Adrenal gland (tissue), 12 donors: ENCODE measurements around the gene ZNF622. TPM values are rescaled to one million over a fixed set of nuclear protein-coding genes. Genes with fewer than 3 reads are reported as not detected.
"Not testable (repeated sequence)": the region's sequence is repeated elsewhere in the genome, so short reads cannot be mapped to it uniquely, and the experiment has no call there.

Source experiments
- DNase-seq, 7 donors: peaks; one replicate each; pipeline ENCODE4 v3.0.0-alpha.2; 2019 to 2020
- H3K27ac ChIP-seq, 5 donors: fragments of 200-600 bp; sonication (generic) in 4 of 5; 1 replicate in 3 of 5; 2 replicates in 2 of 5; pipeline versions ENCODE4 v1.5.1 to v1.8.0; 2016 to 2020; ENCODE audit warnings: mild to moderate bottlenecking in 1 of 5
- H3K27me3 ChIP-seq: fragments of 200-600 bp; 2 replicates; pipeline ENCODE4 v1.8.0; 2021
- H3K36me3 ChIP-seq, 2 donors: fragments of 200-600 bp; replicated peaks in 1 of 2; 1 replicate in 1 of 2; 2 replicates in 1 of 2; pipeline versions ENCODE4 v1.5.1 to v1.8.0; 2018 to 2022
- H3K4me1 ChIP-seq, 2 donors: fragments of 200-600 bp; replicated peaks in 1 of 2; 1 replicate in 1 of 2; 2 replicates in 1 of 2; pipeline versions ENCODE4 v1.5.1 to v1.8.0; 2018 to 2021
- H3K4me3 ChIP-seq, 4 donors: fragments of 200-600 bp; sonication (generic) in 3 of 4; one replicate each; pipeline ENCODE4 v1.5.1; 2016 to 2018
- H3K9me3 ChIP-seq, 3 donors: fragments of 200-600 bp; sonication (generic) in 1 of 3; replicated peaks in 1 of 3; 1 replicate in 2 of 3; 2 replicates in 1 of 3; pipeline versions ENCODE4 v1.5.1 to v1.8.0; 2016 to 2021
- POLR2A ChIP-seq, 2 donors: fragments of 450-650 bp; IDR thresholded peaks; one replicate each; pipeline ENCODE4 v1.6.1; 2017; ENCODE audit warnings: antibody characterized with exemption in 2 of 2, mild to moderate bottlenecking in 2 of 2, moderate library complexity in 1 of 2
- WGBS, 4 donors: extraction: QIAGEN DNeasy Blood & Tissue Kit in 2 of 4; methylation state at CpG; one replicate each; pipeline versions ENCODE4 v1.1.5 to v1.1.7; 2013 to 2017; 5-methylcytosine and 5-hydroxymethylcytosine counted together
- intact Hi-C, 2 donors: fragments of 100-400 bp; cut with DNase I; formaldehyde crosslinking; loops; one replicate each; pipeline versions ENCODE4 v1.14.1 to v1.15.0; 2022 to 2023
- polyA plus RNA-seq, 3 donors: library from polyadenylated mRNA; stranded (reverse); fragments of 200-250 nt in 2 of 3; fragments of 350-450 nt in 1 of 3; fragmentation: Illumina TruSeq in 1 of 3; extraction: RNeasy Lipid Tissue Mini Kit (QIAGEN cat#74804) in 1 of 3; gene quantifications; one replicate each; pipeline ENCODE4 v1.2.3, GENCODE V29; 2013 to 2014
- total RNA-seq, 9 donors: library from RNA; depleted of rRNA in 4 of 9; stranded (reverse); fragments of >200 nt in 4 of 9; fragments of 120-200 nt in 1 of 9; fragmentation: NEBNext Ultra II Directional in 1 of 9; extraction: Animal tissue kit (Norgen Biotek cat#: 25700) in 1 of 9; gene quantifications; one replicate each; pipeline versions ENCODE4 v1.1.0 to v1.2.4, GENCODE V29; 2013 to 2023
- TF ChIP-seq, protein P1 (sequence below), 6 experiments: fragments of 450-650 bp in 4 of 6; fragments of 200-600 bp in 2 of 6; sonication (generic) in 1 of 6; IDR thresholded peaks; 1 replicate in 5 of 6; 2 replicates in 1 of 6; pipeline versions ENCODE4 v1.5.1 to v1.8.0; 2016 to 2021; ENCODE audit warnings: antibody characterized with exemption in 6 of 6, mild to moderate bottlenecking in 2 of 6, moderate library complexity in 1 of 6
- donor health status: healthy with polysubstance abuse.
- donor health status: Bipolar disorder and iron deficiency.
- donor health status: DM: yes; HTN: yes; CAD: no.
- donor health status: DM: no; HTN: no; CAD: no.
- donor health status: DM: no; HTN: no; CAD: no.
- donor health status: DM: yes; HTN: yes; CAD: no.

ZNF622 gene
- total and polyA plus RNA-seq, 12 donors, result 9.2 to 41.3 (median 21.8) TPM

DNA sequence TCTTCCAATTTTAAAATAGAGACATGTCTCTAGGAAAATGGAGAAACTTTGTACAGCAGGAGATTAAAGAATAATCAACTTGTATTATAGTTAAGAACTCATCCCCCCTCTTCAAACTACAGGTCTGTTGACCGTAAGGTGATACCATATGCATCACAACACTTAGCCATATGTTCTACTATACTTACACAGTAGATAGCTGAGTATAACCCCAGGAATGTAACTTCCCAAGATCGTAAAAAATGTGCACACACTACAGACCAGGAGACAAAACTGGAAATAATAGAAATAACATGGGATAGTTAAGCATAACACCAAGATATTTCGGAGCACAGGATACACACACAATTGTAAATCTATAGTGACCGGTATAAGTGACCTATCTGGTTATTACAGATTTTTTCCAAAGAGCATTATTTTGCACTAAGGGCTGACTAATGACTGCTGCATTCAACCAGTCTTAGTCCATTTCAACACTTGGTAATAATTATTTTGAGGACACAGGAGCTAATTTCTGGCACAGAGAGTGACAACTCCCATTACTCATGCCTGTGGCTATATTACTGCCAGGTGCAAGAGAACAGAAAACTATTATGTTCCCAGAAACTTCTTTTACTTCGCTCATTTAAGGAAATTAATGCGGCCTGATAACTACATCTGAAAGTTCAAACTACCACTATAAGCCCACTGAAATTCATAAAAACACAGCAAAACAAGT is 15.4 kb upstream of the ZNF622 start:
- Histone ChIP-seq H3K4me3 (no peak overlapping the region), H3K27ac (no peak overlapping the region), H3K4me1 (no peaks in the 10 kb centered on the region), H3K9me3 (no peaks in the 10 kb centered on the region), H3K36me3 (no peaks in the 10 kb centered on the region), H3K27me3 (no peaks in the 10 kb centered on the region)
- WGBS, 4 donors, result 69 to 92% (median 82%) methylated on average over 6 of the region's 6 CpGs
- intact Hi-C loops, result no loop called here
- TF ChIP-seq, protein P1, sequence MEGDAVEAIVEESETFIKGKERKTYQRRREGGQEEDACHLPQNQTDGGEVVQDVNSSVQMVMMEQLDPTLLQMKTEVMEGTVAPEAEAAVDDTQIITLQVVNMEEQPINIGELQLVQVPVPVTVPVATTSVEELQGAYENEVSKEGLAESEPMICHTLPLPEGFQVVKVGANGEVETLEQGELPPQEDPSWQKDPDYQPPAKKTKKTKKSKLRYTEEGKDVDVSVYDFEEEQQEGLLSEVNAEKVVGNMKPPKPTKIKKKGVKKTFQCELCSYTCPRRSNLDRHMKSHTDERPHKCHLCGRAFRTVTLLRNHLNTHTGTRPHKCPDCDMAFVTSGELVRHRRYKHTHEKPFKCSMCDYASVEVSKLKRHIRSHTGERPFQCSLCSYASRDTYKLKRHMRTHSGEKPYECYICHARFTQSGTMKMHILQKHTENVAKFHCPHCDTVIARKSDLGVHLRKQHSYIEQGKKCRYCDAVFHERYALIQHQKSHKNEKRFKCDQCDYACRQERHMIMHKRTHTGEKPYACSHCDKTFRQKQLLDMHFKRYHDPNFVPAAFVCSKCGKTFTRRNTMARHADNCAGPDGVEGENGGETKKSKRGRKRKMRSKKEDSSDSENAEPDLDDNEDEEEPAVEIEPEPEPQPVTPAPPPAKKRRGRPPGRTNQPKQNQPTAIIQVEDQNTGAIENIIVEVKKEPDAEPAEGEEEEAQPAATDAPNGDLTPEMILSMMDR (IDR thresholded peaks at IDR 0.05), result no peak
- no peak for TF ChIP-seq POLR2A (IDR thresholded peaks at IDR 0.05)
- DNase-seq, result no peak

DNA sequence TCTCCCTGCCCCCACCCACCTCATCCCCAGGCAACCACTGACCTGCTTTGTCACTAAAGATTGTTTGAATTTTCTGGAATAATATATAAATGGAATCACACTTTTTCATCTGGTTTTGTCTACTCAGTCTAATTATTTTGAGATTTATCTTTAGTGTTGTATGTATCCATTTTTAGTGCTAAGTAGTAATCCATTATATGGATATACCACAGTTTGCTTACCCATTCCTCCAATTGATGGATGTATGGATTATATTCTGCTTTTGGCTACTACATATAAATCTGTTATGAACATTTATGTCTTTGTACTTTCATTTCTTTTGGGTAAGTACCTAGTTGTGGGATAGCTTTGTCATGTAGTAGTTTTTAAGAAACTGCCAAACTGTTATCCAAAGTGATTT is 14.5 kb upstream of the ZNF622 start:
- intact Hi-C loops, result no loop called here

DNA sequence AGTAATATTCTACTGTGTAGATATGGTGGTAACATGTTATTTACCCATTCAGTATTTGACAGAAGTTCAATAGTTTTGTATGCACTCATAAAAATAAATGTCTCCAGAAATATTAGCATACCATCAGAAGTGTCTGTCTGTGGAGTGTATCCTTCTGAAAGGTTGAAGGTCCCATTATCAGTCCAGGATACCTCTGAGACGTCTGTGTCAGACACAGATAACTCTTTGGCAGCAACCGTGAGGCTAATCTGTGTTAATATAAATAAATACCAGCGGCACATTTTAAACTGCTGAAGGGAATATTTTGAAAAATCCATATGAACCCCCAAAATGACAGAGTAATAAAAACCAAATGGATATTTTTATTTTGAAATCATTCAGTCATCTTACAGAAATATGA is 11.9 kb upstream of the ZNF622 start:
- TF ChIP-seq, protein P1 (IDR thresholded peaks at IDR 0.05), result no peak
- TF ChIP-seq POLR2A (IDR thresholded peaks at IDR 0.05), result no peak
- intact Hi-C loops, result no loop called here

More for the DNA sequence above, 14.5 kb upstream of the ZNF622 start:
- DNase-seq, result no peak
- Histone ChIP-seq H3K9me3 (no peaks in the 10 kb centered on the region), H3K27me3 (no peaks in the 10 kb centered on the region), H3K36me3 (no peaks in the 10 kb centered on the region), H3K4me3 (no peak overlapping the region), H3K27ac (no peak overlapping the region), H3K4me1 (no peaks in the 10 kb centered on the region)
- TF ChIP-seq POLR2A (IDR thresholded peaks at IDR 0.05), result no peak
- TF ChIP-seq, protein P1 (IDR thresholded peaks at IDR 0.05), result no peak

DNA sequence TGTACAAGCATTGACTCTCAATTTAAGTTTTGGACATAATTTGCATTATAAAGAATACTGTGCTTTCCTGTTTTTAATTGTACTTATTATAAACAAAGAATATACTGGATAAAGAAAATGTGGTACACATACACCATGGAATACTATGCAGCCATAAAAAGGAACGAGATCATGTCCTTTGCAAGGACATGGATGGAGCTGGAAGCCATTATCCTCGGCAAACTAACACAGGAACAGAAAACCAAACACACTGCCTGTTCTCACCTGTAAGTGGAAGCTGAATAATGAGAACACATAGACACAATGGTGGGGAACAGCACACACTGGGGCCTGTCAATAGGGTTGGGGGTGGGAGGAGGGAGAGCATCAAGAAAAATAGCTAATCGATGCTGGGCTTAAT is 10.8 kb upstream of the ZNF622 start:
- H3K36me3 ChIP-seq, H3K27ac ChIP-seq, H3K4me1 ChIP-seq, H3K4me3 ChIP-seq, H3K9me3 ChIP-seq, intact Hi-C loops, H3K27me3 ChIP-seq, DNase-seq: not testable (repeated sequence)
- 88 to 96% (median 92%) methylated on average over 3 of the region's 3 CpGs for WGBS, 4 donors

More for the DNA sequence above, 11.9 kb upstream of the ZNF622 start:
- no peaks in the 10 kb centered on the region for H3K36me3 ChIP-seq
- H3K9me3 ChIP-seq, result no peaks in the 10 kb centered on the region
- H3K4me3 ChIP-seq, result no peak overlapping the region
- no peaks in the 10 kb centered on the region for H3K27me3 ChIP-seq
- no peak overlapping the region for H3K27ac ChIP-seq
- WGBS, 4 donors, result 34 to 40% (median 38%) methylated on average over 3 of the region's 3 CpGs
- no peak for DNase-seq
- no peaks in the 10 kb centered on the region for H3K4me1 ChIP-seq

DNA sequence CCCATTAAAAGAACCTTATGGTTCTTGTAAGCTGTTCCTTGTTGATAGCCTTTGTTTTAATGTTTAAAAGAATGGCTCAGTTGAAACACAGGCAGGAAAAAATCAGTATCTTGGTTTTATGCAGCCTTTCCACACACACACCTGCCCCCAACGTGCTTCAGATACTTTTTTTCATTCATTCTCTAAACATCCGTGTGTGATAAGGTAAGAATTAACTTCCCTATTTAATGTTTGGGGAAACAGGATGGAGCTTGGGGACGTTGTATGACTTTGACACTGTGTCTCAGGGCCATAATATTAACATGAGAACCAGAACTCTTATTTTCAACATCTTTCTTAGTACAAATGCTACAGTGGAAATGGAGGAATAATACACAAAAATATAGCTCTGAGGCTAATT is 5.8 kb upstream of the ZNF622 start:
- TF ChIP-seq POLR2A (IDR thresholded peaks at IDR 0.05), result no peak
- TF ChIP-seq, protein P1 (IDR thresholded peaks at IDR 0.05), result no peak
- Histone ChIP-seq H3K27ac (no peak overlapping the region), H3K27me3 (no peaks in the 10 kb centered on the region), H3K9me3 (no peaks in the 10 kb centered on the region), H3K36me3 (no peaks in the 10 kb centered on the region), H3K4me1 (peaks cover 11 to 16% of the 10 kb centered on the region in 2 donors), H3K4me3 (no peak overlapping the region)
- intact Hi-C loops, result no loop called here
- 68 to 86% (median 77%) methylated on average over 3 of the region's 3 CpGs for WGBS, 4 donors
- no peak for DNase-seq
